HK-2 (cell line): Measurements from ENCODE around the gene FBXL13.

Source experiments
- DNase-seq: peaks from one replicate; pipeline ENCODE4 v3.0.0-alpha.2; 2018; ENCODE audit not compliant: unreplicated experiment

The FBXL13 gene

DNA sequence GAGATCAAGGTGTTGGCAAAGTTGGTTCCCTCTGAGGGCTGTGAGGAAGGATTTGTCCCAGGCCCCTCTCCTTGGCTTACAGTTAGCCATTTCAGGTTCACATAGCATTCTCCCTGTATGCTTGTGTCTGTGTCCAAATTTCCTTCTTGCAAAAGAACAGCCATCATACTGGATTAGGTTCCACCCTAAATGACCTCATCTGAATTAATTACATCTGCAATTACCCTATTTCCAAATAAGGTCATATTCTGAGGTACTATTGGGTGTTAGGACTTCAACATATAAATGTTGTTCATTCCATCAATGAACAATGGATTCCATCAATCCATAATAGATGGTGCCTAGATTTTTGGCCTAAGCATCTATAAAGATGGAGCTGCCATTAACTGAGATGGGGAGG is 178.0 kb downstream of the FBXL13 start:
- DNase-seq, result no peak

DNA sequence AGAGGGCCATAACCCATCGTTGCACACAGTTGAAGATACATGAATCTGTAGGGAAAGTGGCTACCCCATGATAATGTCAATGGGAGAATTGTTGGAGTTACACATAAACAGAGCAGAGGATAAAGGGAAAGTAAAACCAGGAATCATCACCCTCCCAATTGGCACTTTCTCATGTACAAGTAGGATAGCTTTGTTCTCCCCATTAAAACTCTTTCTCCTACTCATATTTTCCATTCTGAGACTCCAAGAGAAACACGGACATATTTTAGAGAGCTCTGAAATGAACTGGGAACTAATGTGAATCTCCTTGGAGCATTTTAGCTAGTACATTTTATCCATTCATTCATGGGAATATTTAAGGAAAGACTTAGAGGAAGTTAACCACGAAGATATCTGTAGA is 179.0 kb downstream of the FBXL13 start:
- DNase-seq, result no peak

DNA sequence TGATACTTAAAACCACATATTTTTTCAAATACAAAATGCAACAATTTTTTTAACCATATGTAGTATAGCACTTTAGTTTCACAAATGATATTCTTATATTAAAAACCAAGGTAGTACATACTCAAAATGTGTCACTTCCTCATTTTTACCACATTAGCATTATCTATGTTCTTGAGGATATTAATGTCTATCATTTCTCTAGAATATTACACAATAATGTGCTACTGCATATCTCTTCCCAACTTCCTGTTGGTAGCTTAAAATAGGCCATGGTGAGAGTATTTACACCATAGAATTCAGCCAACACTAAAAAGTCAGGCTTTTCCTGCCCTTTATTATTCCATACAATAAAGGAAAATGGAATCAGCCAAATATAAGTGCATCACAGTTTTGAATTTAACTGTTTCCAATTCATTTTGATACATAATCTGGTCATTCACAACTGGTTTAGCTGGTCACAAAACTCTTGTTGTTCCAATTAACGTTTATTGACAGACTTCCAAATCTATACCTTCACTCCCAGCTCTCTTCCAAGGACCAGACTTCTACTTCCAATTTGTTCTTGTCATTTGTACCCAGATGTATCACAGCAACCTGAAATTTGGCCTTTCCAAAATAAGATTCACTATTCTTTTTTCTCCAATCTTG is 181.8 kb downstream of the FBXL13 start:
- no peak for DNase-seq

DNA sequence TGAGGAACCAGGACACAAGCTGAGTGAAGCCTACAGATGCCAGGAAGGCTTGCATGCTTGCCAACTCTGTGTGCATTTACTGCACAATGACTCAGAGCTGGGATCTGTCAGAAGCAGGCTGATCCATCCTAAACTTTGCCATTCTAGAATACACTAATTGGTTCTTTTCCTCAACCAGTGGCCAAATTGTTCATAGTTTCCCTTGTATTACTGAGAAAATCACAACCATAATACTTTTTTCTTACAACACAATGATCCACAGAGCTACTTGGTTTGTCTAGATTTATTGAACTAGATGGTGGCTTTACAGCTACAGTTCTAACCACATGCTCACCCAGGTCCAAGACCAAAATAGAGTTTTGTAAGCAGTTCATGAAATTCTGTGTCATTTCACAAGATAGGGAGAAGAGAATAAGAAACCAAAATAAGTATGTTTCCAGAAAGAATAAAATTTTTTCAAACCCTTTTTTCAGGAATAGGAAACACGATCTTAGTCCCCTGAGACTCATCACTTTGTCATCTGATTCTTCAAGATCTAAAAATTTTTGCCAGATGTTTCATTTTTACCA is 182.8 kb downstream of the FBXL13 start:
- no peak for DNase-seq

DNA sequence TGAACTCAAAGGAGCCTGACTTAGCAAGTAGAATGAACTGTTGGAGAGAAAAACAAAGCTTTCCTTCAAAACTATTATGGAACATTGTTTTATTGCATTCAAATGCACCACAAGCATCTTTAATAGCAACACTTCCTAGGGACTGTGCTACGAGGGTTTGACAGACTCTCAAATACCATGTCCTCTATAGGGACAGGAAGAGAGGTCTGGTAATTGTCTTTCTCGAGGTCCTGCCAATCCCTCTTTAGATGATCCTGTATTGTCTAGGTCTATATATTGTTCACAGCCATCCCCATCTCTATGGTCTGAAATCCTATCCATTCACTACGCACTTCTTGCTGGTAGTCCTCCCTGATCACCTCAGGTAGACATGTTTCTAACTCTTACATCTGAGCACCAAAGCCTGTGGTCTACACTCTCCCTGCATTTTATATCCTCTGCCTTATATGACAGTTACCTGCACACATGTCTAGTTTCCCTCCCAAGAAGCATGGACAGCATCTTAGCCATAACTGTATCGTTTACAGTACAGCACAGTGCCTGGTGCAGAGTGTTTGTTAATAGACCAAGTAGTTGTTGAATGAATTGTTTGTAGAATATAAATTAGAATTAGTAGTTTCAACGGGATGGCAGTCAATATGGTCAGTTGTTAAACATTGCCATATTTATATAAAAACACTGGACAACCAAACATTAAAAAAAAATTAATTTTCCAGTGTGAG is 183.5 kb downstream of the FBXL13 start:
- DNase-seq, result no peak

DNA sequence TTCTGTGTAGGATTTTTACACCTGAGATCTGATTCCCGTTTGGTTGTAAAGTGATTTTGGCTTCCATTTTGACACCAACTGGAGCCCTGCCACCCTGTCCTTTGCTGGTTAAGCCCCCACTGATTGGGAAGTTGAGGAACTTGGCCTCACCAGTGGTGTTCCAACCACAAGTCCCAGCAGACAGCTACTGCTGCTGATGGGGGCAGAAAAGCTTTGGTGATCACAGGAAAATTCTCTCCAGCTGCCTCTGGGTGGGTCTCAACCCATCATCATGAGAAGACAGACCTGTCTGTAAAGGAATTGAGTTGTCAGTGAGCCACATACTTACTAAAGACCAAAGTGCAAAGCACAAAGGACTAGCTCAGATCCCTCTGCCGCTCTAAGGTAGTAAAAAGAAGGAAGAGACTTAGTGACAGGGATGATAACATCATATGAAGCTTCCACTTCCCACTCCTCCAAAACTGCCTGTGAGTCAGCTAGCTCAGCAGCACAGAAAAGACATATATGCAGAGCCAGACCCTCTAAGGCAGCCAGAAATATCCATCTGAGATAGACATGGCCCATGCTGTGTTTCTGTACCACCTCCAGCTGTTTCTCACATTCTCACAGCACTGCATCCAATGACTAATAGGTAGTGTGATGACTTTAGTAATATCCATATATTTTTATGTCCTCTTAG is 184.2 kb downstream of the FBXL13 start:
- no peak for DNase-seq

DNA sequence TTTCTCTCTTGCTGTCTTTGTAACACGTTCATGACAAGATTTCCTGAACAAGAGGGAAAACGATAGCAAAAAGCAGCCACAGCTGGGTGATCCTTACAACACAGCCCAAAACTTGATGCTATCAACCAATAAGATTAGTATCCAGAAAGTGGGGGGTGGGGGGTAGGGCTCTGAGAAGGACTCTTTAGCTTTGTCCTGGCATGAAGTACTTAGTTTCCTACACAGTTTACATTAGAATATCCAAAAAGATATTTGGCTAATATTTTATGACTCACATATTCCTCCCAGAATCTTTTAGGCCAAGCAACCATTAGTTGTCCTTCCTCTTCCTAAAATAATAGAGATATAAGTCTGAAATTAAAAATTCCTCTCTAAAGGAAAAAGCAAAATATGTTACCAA is 184.7 kb downstream of the FBXL13 start:
- DNase-seq, result no peak

DNA sequence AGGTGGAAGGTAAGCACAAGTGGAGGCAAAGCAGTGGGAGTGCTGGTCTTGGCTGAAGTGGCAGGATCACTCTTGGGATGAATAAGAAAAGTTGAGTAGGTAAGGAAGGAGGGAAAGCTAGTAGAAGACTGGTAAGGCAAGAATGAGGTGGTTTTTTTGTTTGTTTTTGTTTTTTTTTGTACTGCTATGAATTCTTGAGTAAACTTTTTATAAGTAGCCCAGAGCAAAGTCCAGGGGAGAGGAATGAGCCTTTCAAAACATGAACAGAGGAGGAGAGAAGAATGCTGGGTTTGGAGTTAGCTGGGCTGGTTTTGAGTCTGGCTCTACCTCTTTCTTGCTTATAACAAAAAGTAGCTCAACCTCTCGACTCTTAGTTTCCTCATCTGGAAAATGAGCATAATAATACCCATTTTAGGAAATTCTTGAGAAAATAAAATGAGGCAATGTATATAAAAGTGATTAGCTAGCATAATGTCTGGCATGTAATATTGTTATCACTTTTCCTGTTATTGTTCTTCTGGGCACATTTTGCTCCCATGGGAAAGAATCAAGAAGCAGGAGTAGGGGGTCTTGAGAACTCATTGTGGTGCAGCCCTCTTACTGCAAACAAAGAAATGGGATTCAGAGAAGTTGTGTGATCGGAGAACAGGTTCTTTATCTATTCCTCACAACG is 185.9 kb downstream of the FBXL13 start:
- no peak for DNase-seq

DNA sequence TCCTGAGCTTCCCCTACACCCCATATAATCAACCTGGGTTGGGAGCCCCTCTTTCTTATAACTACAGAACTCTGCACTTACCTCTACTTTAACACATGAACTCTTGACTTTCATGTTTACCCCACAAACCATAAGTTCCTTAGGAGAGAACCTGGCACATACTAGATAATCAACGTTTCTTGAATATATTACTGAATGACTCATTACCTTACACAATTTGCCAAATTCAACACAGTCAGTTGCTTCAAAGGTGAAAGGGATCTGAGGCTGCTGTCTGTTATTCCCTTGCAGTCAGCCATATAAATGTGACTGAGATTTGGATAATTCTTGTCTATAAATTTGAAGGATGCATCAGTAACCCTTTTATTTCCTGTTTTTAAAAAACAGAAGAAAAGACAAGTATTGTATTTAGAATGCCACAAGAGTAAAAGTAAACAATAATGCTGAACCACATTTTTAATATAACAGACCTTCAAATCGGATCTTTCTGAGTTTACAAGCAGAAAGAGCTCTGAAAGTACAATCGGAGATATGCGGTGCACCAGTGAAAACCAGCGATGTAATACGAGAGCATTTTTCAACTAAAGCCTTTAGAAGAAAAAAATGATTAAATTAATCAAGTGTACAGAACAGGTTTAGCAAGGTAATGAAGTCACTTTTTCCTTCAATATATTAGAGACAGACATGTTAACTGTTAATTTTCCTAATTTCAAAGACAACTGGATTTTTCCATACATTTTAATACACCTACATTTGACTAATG is 191.3 kb downstream of the FBXL13 start:
- no peak for DNase-seq

DNA sequence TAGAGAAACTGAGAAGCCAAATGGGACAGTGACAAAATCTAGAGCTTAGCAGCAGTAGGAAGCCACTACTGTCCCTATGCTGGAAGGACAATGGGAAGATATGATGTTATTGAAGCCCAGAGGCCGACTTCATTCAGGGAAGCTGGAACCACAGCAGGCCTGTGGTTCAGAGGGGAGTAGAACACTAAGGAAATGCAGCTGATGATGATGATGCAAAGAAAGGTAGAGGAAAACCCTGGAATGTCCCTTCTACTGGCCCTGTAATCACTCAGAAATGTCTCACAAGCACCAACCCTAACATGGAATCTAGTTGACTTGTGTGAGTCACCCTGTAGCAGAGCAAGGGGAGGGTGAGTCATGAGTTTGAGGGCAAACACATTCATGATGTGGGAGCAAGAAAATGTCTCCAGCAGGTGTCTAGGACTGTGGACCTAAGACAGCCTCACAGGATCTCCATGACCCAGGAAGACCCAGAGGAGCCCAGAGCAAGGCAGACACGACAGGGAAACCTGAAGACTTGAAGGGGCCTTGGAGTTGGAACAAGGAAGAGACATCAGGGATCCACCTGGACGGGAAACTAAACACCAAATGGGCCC is 198.8 kb downstream of the FBXL13 start:
- peak; percentile 80 for DNase-seq

DNA sequence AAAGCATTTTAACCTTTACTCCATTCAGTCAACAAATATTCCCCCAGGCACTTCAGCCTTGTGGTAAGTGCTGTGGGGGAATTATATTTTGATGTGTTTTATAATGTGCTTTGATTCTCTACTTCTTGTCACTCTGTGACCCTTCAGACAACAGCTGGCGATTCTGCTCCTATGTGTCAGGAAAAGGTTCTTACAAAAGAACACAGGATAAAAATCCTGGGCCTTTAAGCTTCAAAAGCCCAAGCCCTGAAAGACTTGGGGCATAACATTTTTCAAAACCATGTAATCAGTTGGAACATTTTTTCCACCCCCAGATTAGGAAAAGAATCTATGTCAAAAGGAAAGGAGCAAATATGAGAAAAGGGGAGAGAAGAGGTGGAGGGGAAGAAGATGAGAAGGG is 199.6 kb downstream of the FBXL13 start:
- DNase-seq, result no peak

DNA sequence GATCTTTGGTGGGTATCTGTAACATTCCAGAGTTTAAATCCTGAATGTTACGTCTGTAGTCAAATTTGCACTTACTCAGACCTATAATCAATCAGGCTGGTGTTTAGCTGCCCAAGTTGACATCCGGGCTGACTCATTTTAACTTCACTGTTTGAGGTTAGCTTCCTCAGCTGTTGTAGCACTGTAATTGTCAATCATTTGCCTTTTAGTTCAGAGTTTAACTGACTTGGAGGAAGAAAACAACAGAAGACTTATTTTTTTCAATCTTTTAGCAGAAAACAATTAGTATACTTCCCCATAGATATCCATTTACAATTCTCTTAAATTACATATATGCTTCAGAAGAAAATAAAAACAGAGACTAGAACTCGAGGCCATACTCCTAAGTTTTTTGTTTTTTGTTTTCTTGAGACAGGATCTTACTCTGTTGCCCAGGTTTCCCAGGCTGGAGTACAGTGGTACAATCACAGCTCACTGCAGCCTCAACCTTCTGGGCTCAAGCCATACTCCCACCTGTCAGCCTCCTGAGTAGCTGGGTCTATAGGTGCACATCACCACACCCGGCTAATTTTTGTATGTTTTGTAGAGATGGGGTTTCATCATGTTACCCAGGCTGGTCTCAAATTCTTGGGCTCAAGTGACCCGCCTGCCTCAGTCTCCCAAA is 200.3 kb downstream of the FBXL13 start:
- DNase-seq, result peak; percentile 44

DNA sequence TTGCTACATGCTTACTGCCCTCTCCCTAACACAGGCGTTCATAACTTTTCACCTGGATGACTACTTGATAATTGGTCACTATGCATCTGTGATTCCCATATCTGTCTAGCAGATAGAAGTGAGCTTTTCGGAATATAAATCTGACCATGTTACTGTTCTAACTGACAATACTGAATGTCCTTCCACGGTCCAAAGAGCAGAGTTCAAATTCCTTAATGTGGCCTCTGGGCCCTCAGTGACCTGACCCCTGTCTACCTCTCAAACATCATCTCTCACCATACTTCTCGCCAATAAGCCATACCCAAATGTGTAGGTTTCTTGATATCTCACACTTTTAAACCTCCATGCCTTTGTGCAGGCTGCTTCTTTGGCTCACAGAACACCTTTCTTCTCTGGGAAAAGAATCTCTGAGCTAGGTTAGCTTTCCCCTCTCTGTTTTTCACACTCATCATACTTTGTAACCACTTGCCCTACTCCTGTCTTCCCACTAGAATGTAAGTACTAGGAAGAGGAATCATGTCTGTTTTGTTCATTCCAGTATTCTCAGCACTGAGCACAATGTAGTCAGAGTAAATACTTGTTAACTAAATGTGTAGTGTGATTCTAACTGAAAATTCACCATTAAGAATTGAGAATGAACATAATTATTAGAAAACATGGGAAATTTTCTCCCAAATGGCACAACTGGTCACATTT is 201.0 kb downstream of the FBXL13 start:
- DNase-seq, result no peak

DNA sequence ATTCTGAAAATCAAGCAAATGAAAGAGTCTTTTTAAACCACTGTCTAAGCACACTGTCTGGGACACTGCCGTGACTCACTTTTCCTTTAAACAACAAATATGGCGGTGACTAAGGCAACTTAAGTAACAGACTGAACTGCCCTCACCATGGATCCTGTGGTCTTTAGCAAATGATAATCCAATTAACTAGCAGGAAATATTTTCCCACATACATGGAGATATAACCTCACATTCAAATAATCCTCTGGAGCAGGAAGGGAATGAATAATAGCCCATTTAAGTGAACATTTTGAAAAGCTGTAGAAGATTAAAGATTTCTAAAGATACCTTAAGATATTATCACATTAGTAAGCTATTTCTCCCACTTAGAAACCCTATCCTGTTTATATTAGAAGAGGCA is 202.1 kb downstream of the FBXL13 start:
- DNase-seq, result peak; percentile 39

DNA sequence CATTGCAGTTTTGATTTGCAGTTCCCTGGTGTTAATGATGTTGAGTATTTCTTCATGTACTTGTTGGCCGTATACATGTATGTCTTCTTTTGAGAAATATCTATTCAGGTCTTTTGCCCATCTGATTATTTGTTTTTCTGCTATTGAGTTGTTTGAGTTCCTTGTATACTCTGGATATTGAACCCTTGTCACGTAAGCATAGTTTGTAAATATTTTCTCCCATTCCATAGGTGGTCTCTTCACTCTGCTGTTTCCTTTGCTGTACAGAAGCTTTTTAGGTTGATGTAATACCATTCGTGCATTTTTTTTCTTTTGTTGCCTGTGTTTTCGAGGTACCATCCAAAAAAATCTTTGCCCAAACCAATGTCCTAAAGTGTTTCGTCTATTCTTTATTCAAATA is 205.4 kb downstream of the FBXL13 start:
- DNase-seq, result no peak

DNA sequence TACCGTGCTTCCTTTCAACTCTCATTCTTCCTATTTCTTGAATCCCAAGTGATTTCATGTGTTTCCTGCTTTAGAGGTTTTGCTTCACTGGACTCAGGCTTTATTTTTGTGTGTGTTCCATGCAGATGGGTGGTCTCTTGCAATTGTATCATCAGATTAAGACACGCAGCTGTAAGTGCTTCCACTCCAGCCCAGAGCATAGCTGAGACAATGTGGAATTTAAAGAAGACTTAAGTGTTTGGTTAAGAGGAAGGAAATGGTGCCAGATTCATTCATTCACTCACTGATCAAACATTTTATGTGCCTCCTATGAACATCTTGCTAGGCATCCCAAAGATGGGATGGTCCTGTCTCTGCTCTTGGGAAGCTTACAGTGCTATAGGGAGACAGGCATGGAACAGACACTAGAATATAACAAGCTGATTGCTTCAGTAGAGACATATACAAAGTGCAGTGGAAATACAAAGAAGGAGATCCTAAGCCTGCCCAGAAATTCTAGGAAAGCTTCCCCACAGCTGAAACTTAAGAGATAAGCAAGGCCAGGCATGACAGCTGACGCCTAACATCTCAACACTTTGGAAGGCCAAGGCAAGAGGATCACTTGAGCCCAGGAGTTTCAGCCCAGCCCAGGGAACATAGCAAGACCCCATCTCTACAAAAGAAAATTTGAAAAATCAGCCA is 207.9 kb downstream of the FBXL13 start:
- no peak for DNase-seq

DNA sequence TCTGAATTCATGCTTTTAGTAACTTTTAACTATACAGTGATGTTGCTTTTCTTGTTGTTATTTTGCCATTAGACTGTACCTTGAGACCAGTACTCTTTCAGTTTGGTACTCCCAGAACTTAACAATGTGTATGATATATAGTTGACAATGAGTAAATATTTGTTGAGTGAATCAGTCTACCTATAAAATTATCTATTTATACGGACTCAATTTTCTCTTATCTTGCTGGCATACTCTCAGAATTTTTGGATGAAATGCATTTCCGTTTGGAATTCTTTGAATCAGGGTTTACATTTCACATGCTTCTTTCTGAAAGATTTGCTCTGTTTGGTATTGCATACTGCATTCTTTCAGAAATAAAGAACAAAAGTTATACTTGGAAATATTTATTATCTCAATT is 209.6 kb downstream of the FBXL13 start:
- DNase-seq, result no peak

DNA sequence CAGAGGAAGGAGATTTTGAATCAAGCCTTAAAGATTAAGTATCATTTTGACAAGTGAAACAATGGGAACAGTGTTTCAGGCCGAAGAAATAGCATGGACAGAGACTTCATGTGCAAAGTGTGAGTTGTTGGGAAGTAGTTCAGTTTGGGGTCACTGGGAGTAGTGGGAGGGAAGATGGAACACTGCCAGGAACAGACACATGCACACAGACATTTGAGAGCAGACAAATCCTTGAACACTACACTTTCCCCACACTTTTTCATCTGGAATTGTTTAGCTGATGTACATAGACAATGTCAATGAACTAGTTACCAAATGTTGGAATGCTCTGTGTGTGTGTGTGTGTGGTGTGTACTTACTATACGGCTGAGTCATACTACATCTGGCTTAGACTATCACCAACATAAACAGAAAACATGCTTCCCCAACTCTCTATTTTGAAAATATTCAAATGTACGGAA is 214.2 kb downstream of the FBXL13 start:
- no peak for DNase-seq

DNA sequence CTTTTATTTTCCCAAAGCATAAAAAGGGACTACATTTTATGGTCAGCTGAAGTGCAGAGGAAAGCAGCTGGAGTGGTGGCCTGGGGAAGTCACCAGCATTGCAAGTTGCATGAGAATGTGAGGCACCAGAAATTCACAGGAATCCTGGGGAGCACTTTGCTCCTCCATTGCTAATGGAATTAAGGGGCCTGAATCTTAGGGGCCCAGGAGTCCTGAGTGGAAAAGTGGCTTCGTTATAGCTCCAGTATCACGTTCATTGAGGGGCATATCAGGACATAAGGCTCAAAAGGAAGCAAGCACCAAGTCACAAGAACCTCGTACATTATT is 214.8 kb downstream of the FBXL13 start:
- no peak for DNase-seq
